ENCODE results near the gene MGA.

Gene MGA

GRCh38 chr15:41640985-41641384 is 19.2 kb upstream of the MGA start:
- H3K27me3 ChIP-seq (ENCODE audit: control insufficient read depth, low read length): no peaks in the 10 kb centered on the region
- no peak overlapping the region for H3K27ac ChIP-seq (ENCODE audit: low read depth, low read length)
- H3K36me3 ChIP-seq (ENCODE audit: control insufficient read depth, low read length): no peaks in the 10 kb centered on the region
- no peaks in the 10 kb centered on the region for H3K9me3 ChIP-seq (ENCODE audit: control insufficient read depth, insufficient read depth, low read length)
- H4K20me1 ChIP-seq (ENCODE audit: control insufficient read depth, insufficient read depth, low read depth, low read length): no peaks in the 10 kb centered on the region
- H3K79me2 ChIP-seq (ENCODE audit: control insufficient read depth, low read length): no peaks in the 10 kb centered on the region
- H3K4me1 ChIP-seq (ENCODE audit: control insufficient read depth, low read length): no peaks in the 10 kb centered on the region
- no peaks in the 10 kb centered on the region for H3K9me2 ChIP-seq (replicated peaks; ENCODE audit: control insufficient read depth, low read length)
- H3F3A ChIP-seq (ENCODE audit: control insufficient read depth, insufficient read depth): no peaks in the 10 kb centered on the region; the same call in 1 of the 2 replicates
- H3K4me3 ChIP-seq (ENCODE audit: low read length): no peak overlapping the region
- H3K4me2 ChIP-seq (ENCODE audit: low read length): no peak overlapping the region
- TF ChIP-seq, protein P1, sequence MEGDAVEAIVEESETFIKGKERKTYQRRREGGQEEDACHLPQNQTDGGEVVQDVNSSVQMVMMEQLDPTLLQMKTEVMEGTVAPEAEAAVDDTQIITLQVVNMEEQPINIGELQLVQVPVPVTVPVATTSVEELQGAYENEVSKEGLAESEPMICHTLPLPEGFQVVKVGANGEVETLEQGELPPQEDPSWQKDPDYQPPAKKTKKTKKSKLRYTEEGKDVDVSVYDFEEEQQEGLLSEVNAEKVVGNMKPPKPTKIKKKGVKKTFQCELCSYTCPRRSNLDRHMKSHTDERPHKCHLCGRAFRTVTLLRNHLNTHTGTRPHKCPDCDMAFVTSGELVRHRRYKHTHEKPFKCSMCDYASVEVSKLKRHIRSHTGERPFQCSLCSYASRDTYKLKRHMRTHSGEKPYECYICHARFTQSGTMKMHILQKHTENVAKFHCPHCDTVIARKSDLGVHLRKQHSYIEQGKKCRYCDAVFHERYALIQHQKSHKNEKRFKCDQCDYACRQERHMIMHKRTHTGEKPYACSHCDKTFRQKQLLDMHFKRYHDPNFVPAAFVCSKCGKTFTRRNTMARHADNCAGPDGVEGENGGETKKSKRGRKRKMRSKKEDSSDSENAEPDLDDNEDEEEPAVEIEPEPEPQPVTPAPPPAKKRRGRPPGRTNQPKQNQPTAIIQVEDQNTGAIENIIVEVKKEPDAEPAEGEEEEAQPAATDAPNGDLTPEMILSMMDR (IDR thresholded peaks at IDR 0.05; ENCODE audit: low read depth, low read length, poor library complexity, severe bottlenecking): no peak
- TF ChIP-seq EZH2phosphoT487 (IDR thresholded peaks at IDR 0.05; ENCODE audit: borderline replicate concordance, low read length): no peak

DNA sequence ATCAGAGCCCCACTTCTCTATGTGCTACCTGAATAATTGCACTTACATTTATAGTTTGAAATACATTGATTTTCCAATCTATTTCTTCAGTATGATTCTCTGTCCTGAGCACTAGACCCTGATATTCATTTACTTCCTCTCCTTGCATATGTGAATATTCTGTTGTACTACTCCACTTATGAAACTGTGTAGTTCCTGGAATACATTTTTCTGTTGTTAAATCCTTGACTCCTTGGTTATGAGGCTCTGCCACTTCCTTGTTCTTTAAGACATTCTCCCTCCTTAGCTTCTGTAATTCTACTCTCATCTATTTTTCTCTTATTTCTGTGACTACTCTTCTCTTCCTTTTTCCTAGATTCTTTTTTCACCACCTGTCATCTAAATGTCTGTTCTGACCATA is 12.9 kb upstream of the MGA start:
- Histone ChIP-seq H3K27ac (ENCODE audit: low read depth, low read length) (no peak overlapping the region), H3F3A (ENCODE audit: control insufficient read depth, insufficient read depth) (no peaks in the 10 kb centered on the region; the same call in 1 of the 2 replicates), H3K4me1 (ENCODE audit: control insufficient read depth, low read length) (0 out of 2 replicates have a peak, but pooled peaks cover 3% of the 10 kb centered on the region), H3K4me3 (ENCODE audit: low read length) (no peak overlapping the region), H3K27me3 (ENCODE audit: control insufficient read depth, low read length) (peaks cover 24% of the 10 kb centered on the region), H3K4me2 (ENCODE audit: low read length) (no peak overlapping the region), H3K9me2 (replicated peaks; ENCODE audit: control insufficient read depth, low read length) (no peaks in the 10 kb centered on the region), H4K20me1 (ENCODE audit: control insufficient read depth, insufficient read depth, low read depth, low read length) (no peaks in the 10 kb centered on the region), H3K9me3 (ENCODE audit: control insufficient read depth, insufficient read depth, low read length) (no peaks in the 10 kb centered on the region), H3K79me2 (ENCODE audit: control insufficient read depth, low read length) (no peaks in the 10 kb centered on the region), H3K36me3 (ENCODE audit: control insufficient read depth, low read length) (no peaks in the 10 kb centered on the region)
- TF ChIP-seq, protein P1 (IDR thresholded peaks at IDR 0.05; ENCODE audit: low read depth, low read length, poor library complexity, severe bottlenecking): no peak
- TF ChIP-seq EZH2phosphoT487 (IDR thresholded peaks at IDR 0.05; ENCODE audit: borderline replicate concordance, low read length): no peak

GRCh38 chr15:41648097-41648496 is 12.1 kb upstream of the MGA start:
- Histone ChIP-seq H3K79me2 (ENCODE audit: control insufficient read depth, low read length) (no peaks in the 10 kb centered on the region), H3K36me3 (ENCODE audit: control insufficient read depth, low read length) (no peaks in the 10 kb centered on the region), H3K27me3 (ENCODE audit: control insufficient read depth, low read length) (peaks cover 24% of the 10 kb centered on the region), H3F3A (ENCODE audit: control insufficient read depth, insufficient read depth) (no peaks in the 10 kb centered on the region; the same call in 1 of the 2 replicates), H3K4me3 (ENCODE audit: low read length) (no peak overlapping the region), H3K4me1 (ENCODE audit: control insufficient read depth, low read length) (0 out of 2 replicates have a peak, but pooled peaks cover 3% of the 10 kb centered on the region), H4K20me1 (ENCODE audit: control insufficient read depth, insufficient read depth, low read depth, low read length) (no peaks in the 10 kb centered on the region), H3K9me3 (ENCODE audit: control insufficient read depth, insufficient read depth, low read length) (no peaks in the 10 kb centered on the region), H3K9me2 (replicated peaks; ENCODE audit: control insufficient read depth, low read length) (no peaks in the 10 kb centered on the region), H3K4me2 (ENCODE audit: low read length) (no peak overlapping the region), H3K27ac (ENCODE audit: low read depth, low read length) (no peak overlapping the region)
- no peak for TF ChIP-seq EZH2phosphoT487 (IDR thresholded peaks at IDR 0.05; ENCODE audit: borderline replicate concordance, low read length)
- TF ChIP-seq, protein P1 (IDR thresholded peaks at IDR 0.05; ENCODE audit: low read depth, low read length, poor library complexity, severe bottlenecking): no peak

Data from DOHH2 (cell line).